ENCODE results near the gene CYP24A1.

DNA sequence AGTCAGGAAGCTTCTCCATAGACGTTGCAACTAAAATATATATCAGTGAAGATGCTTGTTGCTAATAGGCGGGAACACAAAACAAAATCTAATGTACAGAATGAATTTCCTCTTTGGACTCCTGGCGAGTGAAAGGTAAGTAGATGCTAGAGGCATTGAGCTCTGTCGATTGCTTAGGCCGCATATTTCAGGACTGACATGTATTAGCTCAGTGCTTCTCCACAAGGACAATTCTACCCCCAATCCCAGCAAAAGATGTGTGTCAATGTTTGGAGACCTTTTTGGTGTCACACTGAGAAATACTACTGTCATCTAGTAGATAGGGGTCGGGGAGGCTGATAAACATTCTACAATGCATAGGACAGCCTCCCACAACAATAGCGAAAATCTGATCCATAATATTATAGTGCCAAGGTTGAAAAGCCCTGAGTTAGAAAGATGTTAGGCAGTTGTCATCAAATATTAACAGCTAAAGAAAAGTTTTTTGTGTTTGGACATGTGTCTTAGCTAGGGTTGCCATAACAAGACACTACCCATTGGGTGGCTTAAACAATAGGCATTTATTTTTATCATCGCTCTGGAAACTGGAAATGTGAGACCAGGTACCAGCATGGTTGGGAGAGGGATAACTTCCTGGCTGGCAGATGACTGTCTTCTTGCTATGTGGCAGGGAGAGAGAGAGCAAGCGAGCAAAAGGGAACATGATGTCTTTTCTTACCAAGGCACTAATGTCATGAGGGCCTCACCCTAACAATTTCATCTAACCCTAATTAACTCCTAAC lies 55.4 kb downstream of the CYP24A1 start:
- no peak for TF ChIP-seq EZH2 (IDR thresholded peaks at IDR 0.05; ENCODE audit: low read length, unreplicated experiment)
- TF ChIP-seq, protein P1, sequence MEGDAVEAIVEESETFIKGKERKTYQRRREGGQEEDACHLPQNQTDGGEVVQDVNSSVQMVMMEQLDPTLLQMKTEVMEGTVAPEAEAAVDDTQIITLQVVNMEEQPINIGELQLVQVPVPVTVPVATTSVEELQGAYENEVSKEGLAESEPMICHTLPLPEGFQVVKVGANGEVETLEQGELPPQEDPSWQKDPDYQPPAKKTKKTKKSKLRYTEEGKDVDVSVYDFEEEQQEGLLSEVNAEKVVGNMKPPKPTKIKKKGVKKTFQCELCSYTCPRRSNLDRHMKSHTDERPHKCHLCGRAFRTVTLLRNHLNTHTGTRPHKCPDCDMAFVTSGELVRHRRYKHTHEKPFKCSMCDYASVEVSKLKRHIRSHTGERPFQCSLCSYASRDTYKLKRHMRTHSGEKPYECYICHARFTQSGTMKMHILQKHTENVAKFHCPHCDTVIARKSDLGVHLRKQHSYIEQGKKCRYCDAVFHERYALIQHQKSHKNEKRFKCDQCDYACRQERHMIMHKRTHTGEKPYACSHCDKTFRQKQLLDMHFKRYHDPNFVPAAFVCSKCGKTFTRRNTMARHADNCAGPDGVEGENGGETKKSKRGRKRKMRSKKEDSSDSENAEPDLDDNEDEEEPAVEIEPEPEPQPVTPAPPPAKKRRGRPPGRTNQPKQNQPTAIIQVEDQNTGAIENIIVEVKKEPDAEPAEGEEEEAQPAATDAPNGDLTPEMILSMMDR (conservative IDR thresholded peaks at IDR 0.05; ENCODE audit: low read depth, low read length): no peak

All from PC-3 (cell line).